Urinary bladder (tissue), 4 donors: Measurements from ENCODE around the gene VMA21. TPM values are rescaled to one million over a fixed set of nuclear protein-coding genes. Genes with fewer than 3 reads are reported as not detected.

Experiments used
- DNase-seq: peaks from one replicate; pipeline ENCODE4 v3.0.0-alpha.2; 2015; ENCODE audit errors: extremely low spot score
- H3K27ac ChIP-seq: one replicate; pipeline ENCODE4 v1.5.1; 2013; ENCODE audit warnings: low read depth, mild to moderate bottlenecking, moderate library complexity
- H3K36me3 ChIP-seq: one replicate; pipeline ENCODE4 v1.6.1; 2013; ENCODE audit warnings: mild to moderate bottlenecking, moderate library complexity; ENCODE audit not compliant: insufficient read depth
- H3K4me1 ChIP-seq: one replicate; pipeline ENCODE4 v1.6.1; 2013; ENCODE audit warnings: mild to moderate bottlenecking, moderate library complexity; ENCODE audit not compliant: insufficient read depth
- H3K4me3 ChIP-seq: one replicate; pipeline ENCODE4 v1.5.1; 2013; ENCODE audit warnings: low read depth, low read length
- WGBS: extraction: QIAGEN DNeasy Blood & Tissue Kit; methylation state at CpG from one replicate; pipeline ENCODE4 v1.1.7; 2013; 5-methylcytosine and 5-hydroxymethylcytosine counted together
- polyA plus RNA-seq: library from polyadenylated mRNA; stranded (reverse); fragments of 200-250 nt; gene quantifications from one replicate; pipeline ENCODE4 v1.2.3, GENCODE V29; 2013
- total RNA-seq: library from RNA; depleted of rRNA; stranded (reverse); fragments of >200 nt; gene quantifications from one replicate; pipeline ENCODE4 v1.2.3, GENCODE V29; 2014
- donor health status: healthy with polysubstance abuse.
- donor health status: healthy.

Gene VMA21
- total and polyA plus RNA-seq, 2 donors: 7.2 to 59.1 TPM

DNA sequence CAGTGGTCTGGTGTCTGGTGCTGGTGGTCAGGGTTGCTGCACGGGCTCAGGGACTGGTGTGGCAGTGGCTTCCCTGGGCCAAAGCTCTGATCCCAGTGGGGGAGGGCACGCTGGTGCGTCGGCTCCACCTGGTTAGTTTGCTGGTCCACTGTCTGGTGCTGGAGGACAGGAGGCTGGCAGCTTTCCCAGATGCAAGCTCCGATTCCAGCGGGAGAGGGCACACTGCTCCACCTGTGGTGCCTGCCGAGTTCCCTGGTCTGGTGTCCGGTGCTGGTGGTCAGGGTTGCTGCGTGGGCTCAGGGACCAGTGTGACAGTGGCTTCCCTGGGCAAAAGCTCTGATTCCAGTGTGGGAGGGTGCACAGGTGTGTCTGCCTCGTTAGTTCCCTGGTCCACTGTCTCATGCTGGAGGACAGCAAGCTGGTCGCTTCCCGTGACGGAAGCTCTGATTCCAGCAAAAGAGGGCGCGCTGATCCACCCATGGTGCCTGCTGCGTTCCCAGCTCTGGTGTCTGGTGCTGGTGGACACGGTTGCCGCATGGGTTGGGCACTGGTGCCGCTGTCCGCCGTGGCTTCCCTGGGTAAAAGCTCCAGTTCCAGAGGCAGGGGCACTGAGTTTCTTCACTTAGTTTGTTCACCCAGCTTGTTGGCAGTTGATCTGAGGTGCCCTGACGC is 5.8 kb downstream of the VMA21 start:
- Histone ChIP-seq H3K4me3 (no peak overlapping the region), H3K36me3 (no peaks in the 10 kb centered on the region), H3K27ac (no peak overlapping the region), H3K4me1 (no peaks in the 10 kb centered on the region)
- WGBS: 84% methylated on average over 22 of the region's 22 CpGs
- DNase-seq: no peak

DNA sequence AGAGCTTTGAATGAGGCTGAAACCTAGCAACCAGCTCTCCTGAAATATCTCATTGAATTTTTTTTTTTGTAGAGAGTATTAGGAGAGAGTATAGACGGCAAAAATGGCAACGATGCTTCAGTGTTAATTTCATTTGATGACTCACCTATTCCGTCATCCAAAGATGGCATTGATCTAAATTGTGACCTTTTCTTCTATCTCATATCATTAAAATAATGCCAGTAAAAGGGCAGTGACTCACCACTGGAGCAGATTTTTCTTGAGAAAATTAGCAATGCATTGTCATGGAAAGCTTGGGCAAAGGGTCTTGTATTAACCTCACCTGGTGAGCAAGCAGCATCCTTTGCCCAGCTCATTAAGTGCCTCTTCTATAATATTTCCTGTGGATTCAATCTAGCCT is 19.6 kb downstream of the VMA21 start:
- no peak for DNase-seq
- H3K27ac ChIP-seq: no peak overlapping the region
- no peak overlapping the region for H3K4me3 ChIP-seq
- H3K4me1 ChIP-seq: no peaks in the 10 kb centered on the region
- 91% methylated on average over 3 of the region's 3 CpGs for WGBS
- no peaks in the 10 kb centered on the region for H3K36me3 ChIP-seq

DNA sequence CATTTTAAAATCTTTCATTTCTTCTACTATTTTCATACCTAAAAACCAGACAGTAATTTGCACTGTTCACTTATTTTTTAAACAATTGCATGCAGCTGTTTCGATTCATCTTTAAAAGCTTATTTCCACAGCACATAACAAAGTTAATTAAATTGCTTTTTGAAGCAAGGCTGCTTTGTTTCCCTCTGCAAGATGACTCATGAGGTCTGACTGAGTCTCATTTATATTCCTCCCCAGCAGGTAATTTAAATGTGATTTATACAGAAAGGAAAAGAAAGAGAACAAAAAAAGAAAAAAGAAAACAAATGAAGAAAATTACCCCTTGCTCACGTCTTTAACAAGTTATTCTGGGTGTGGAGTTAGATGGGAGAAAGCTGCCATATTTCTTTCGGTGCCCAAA is 22.8 kb downstream of the VMA21 start:
- DNase-seq: no peak
- H3K4me3 ChIP-seq: no peak overlapping the region
- no peak overlapping the region for H3K27ac ChIP-seq
- no peaks in the 10 kb centered on the region for H3K4me1 ChIP-seq
- 86% methylated on average over 3 of the region's 3 CpGs for WGBS
- no peaks in the 10 kb centered on the region for H3K36me3 ChIP-seq

DNA sequence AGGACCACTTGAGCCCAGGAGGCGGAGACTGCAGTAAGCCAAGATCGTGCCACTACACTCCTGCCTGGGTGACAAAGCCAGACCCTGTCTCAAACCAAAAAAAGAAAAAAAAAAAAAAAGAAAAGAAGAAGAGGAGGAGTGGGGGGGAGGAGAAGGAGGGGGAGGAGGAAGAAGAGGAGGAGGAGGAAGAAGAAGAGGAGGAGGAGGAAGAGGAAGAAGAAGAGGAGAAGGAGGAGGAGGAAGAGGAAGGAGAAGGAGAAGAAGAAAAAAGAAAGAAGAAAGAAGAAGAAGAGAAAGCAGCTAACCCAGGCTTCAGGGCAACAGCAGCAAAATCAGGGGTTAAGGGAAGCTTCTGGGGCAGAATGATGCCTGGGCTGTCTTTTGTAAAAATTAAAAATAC is 27.5 kb downstream of the VMA21 start:
- no peak for DNase-seq
- Histone ChIP-seq H3K4me1 (no peaks in the 10 kb centered on the region), H3K27ac (no peak overlapping the region), H3K36me3 (no peaks in the 10 kb centered on the region), H3K4me3 (no peak overlapping the region)
- WGBS: 87% methylated on average over 2 of the region's 2 CpGs

DNA sequence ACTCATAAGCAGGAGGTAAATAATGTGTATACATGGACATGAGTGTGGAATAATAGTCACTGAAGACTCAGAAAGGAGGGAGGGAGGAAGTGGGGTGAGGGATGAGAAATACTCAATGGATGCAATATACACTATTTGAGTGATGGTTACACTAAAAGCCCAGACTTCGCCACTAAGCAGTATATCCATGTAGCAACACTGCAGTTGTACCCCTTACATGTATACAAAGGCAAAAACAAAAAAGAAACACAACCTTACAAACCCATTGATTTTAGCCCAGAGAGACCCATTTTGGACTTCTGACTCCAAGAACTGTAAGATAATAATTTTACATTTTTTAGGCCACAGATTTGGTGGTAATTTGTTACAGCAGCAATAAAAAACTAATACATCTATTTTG is 51.5 kb downstream of the VMA21 start:
- Histone ChIP-seq H3K4me1 (no peaks in the 10 kb centered on the region), H3K4me3 (no peak overlapping the region), H3K36me3 (no peaks in the 10 kb centered on the region), H3K27ac (no peak overlapping the region)
- WGBS: 96% methylated on average over 1 of the region's 1 CpG
- DNase-seq: no peak

DNA sequence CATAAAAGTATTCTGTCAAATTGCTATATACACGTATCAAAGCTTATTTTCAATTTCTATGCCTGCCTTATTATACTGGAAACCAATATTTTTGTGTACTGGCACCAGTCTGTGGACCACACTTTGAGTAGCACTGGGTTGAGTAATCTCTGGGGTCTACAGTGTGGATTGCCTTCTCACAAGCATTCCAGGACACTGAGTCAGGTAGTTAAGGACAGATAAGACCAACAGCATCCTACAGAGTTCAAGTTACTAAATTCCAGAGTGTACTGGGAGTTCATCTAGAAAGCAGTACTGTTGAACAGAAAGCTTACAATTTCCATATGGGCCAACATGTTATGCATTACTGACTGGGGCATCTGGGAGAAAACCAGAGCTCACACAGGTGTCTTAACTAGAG is 61.8 kb downstream of the VMA21 start:
- WGBS: 76% methylated on average over 1 of the region's 1 CpG
- H3K4me1 ChIP-seq: no peaks in the 10 kb centered on the region
- H3K4me3 ChIP-seq: no peak overlapping the region
- DNase-seq: no peak
- no peak overlapping the region for H3K27ac ChIP-seq
- no peaks in the 10 kb centered on the region for H3K36me3 ChIP-seq

Other genes with a start within 250 kb of the VMA21 start
- gene GPR50, start 220.6 kb upstream of the VMA21 start, total RNA-seq: 0.26 TPM
- gene GPR50, start 220.6 kb upstream of the VMA21 start, polyA plus RNA-seq: not detected
- not detected for gene PASD1, start 166.5 kb downstream of the VMA21 start, total RNA-seq
- gene PASD1, start 166.5 kb downstream of the VMA21 start, polyA plus RNA-seq: not detected